ENCODE measurements around the gene BTF3L4. TPM values are rescaled to one million over a fixed set of nuclear protein-coding genes. Genes with fewer than 3 reads are reported as not detected.

The BTF3L4 gene
- polyA plus RNA-seq, 5 donors = 65.4 to 80.8 (median 75.3) TPM

DNA sequence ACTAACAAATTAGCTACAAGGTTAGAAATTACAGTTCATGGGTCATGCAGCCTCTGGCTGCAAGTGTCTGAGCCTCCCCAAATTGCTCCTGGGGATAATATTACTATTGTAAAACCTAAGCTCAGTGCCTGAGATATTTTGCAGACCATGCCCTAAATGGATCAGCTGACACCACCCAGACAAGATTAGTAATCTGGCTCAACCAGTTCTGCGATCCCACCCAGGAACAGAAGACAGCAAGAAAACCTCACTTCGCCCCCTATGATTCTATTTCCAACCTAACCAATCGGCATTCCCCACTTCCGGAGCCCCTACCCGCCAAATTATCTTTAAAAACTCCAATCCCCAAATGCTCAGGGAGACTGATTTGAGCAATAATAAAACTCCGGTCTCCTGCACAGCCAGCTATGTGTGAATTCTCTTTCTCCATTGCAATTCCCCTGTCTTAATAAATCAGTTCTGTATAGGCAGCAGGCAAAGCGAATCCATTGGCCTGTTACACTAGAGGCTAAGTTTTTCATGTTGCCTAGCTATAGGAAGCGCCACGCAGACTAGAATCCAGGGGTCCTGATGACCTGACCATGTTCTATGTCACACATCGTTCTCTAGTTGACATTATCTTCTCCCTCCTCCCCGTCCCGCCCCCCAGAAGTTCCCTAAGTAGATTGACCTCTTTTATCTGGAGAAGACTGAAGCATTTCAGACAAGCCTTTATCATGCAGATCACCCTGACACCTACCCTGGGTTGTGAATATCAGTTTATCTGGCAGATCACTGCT is 63.4 kb downstream of the BTF3L4 start:
- no peak for DNase-seq

DNA sequence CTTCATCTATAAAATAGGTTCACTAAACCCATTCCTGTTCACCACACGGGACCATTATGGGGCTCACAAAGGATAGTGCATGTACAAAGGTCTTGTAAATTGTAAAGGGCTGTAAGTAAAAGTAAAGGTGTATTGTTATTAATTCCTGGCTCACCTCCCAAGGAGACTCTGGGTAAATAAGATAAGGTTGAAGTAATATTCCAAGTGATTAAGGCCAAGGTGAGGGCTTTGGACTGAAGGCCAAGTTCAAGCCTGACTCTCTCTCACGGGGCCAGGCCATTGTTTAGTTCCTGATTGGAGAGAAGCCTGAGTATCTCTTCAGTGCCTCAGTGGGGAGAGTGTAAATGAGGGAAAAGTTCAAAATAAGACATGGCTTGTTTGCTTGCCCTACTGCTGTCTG is 66.3 kb downstream of the BTF3L4 start:
- DNase-seq = no peak

- no peak for DNase-seq
These were observed 67.5 kb downstream of the BTF3L4 start for GRCh38 chr1:52123622-52124021.

GRCh38 chr1:52125736-52126359 is 69.8 kb downstream of the BTF3L4 start:
- no peak for DNase-seq

DNA sequence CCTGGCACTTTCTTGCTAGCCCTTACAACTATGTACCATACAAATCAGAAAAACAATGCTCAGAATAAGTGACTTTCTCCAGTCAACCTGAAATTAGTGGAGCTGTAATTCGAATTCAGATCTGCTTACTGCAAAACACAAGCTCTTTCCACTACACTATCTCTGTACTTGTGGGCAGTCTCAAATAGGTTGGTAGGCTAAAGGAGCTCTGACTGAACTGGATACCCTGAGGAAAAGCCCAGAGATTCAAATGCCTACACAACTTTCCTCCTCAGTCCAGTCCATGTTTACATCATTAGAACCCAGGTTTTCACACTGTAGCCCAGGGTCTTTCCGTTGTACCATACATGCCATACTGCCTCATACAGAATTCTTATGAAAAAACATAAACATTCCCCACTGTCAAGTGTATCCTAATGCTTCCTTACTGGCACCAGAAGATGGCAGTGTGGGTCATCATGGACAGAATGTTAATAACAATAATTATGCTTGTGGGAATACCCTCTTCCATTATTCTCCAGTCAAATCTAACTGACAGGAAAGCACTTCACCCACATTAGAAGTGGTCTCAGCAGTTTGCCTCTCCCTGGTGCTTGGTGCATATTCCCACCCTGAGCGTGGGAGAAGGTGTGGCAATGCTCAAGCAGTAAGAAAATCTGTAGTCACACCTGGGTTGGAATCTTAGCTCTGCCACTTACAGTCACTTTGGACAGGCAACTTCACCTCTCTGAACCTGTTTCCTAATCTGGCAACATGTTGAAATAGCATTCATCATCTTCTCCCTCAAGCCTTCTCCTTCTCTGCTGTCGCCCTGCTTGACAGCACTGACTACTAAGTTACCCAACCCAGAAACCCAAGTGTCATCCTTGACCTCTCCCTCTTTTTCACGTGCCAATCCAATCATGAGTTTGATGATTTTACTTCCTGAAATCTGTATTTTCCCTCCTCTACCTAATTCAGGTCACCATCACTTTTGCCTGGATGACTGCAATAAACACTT is 71.4 kb downstream of the BTF3L4 start:
- peak in 1 of 2 donors; percentile 56 for DNase-seq

DNA sequence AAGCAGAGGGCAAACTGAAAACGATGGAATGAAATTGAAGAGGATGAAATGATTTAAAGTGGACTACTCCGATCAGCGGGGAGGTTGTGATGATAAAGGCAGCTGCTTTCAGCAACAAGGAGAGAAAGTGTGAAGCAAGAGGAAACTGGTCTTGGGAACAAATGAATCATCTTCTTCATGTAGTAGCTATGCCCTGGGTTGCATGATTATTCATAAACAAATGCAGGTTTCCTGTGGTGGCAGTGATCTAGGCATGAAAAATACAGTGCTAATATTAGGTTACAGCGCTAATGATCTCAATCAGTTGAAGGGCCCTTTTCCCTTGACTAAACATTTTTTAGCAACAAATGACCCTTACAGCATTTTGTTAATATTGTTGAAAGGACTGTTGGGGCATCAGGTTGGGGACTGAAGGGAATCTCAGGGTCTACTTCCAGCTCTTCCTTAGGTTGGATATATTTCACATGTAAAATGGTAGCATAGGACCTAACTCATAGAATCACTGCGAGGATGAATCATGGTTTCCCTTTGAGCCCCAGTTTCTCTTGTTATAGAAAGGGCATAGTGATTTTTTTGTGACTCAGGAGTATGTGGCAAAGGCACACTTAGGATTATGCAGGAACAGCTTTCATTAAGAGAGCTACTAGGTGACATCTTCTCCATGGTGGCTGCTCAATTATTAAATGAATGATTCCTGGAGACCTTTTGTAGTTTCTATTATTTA is 83.9 kb downstream of the BTF3L4 start:
- no peak for DNase-seq

Other genes with a start within 250 kb of the BTF3L4 start
- 100 to 1,000 TPM; 131 to 178 (median 161) TPM for gene NRDC, start 177.6 kb upstream of the BTF3L4 start, polyA plus RNA-seq (ENCODE audit: insufficient read depth in 1 of 5, insufficient read length in 5 of 5, low replicate concordance in 1 of 5)
- gene RAB3B, start 65.6 kb upstream of the BTF3L4 start, polyA plus RNA-seq (ENCODE audit: insufficient read depth in 1 of 5, insufficient read length in 5 of 5, low replicate concordance in 1 of 5) = under 1 TPM; 0.24 to 0.54 (median 0.39) TPM
- gene KTI12, start 22.5 kb upstream of the BTF3L4 start, polyA plus RNA-seq (ENCODE audit: insufficient read depth in 1 of 5, insufficient read length in 5 of 5, low replicate concordance in 1 of 5) = 1 to 10 TPM; 3.7 to 6.0 (median 5.1) TPM
- gene TXNDC12, start 1.1 kb upstream of the BTF3L4 start, polyA plus RNA-seq (ENCODE audit: insufficient read depth in 1 of 5, insufficient read length in 5 of 5, low replicate concordance in 1 of 5) = 10 to 100 TPM; 52.1 to 60.9 (median 58.0) TPM
- 10 to 100 TPM; 25.6 to 35.9 (median 33.0) TPM for gene ZFYVE9, start 85.8 kb downstream of the BTF3L4 start, polyA plus RNA-seq (ENCODE audit: insufficient read depth in 1 of 5, insufficient read length in 5 of 5, low replicate concordance in 1 of 5)

Measured in right lung (tissue), 5 donors.